ENCODE results near the gene LMO7. TPM values are rescaled to one million over a fixed set of nuclear protein-coding genes. Genes with fewer than 3 reads are reported as not detected.

LMO7 gene
- total RNA-seq, 1 experiment from 2014 or later = 20.4 TPM

DNA sequence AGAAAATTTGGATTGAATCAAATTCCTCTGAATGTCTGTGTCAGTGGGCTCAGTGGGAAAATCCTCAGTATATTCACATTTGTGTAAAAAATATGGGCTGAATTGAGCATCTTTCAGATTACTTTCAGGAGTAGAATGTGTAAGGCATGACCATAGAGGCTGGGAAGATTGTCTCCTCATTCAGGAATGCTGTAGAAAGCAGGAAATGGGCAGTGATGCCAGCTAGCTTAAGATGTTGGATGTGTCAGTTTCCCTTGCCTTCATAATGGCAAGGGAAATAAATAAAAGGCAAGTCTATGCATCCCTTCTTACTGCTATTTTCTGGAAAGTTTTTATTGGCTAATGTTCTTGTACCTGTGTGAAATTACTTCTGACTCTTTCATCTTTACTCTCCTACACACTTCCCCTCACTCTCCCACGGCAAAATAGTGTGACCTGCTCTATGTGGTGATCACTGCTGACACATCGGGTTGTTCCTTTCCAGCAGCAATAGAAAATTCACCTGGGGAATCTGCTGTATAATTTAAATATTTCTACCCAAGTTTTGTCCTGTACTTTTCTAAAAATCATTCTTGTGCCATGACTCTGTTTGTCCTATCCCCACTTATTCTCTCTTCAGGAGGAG is 103.2 kb downstream of the LMO7 start:
- H3K23me2 ChIP-seq (ENCODE audit: insufficient read length, low read depth, low read length, poor library complexity, severe bottlenecking) = no peaks in the 10 kb centered on the region
- no peak overlapping the region for H2BK12ac ChIP-seq (ENCODE audit: insufficient read length, low read depth, low read length)
- Mint-ChIP-seq H3K27me3 (ENCODE audit: low read depth) (no peaks in the 10 kb centered on the region), H3K4me1 (no peaks in the 10 kb centered on the region), H3K4me3 (no peak overlapping the region), H3K9me3 (peaks cover 5 to 7% of the 10 kb centered on the region in 2 experiments; a peak in 4 of 5 replicates), H3K27ac (peak overlapping the region in 1 of 3 experiments; percentile 11; a peak in 1 of 7 replicates), H3K36me3 (ENCODE audit: insufficient read depth in 1 of 3, low read depth in 3 of 3) (peaks cover under 1 to 10% (median 5%) of the 10 kb centered on the region in 3 experiments)
- no peak overlapping the region for H3K18ac ChIP-seq (ENCODE audit: insufficient read length, low read depth, low read length)
- H4K20me1 ChIP-seq (ENCODE audit: control insufficient read depth, insufficient read depth, insufficient read length) = no peaks in the 10 kb centered on the region
- TF ChIP-seq CTCF (conservative IDR thresholded peaks at IDR 0.05) = no peak
- H4K91ac ChIP-seq (ENCODE audit: insufficient read length, low read depth, low read length) = no peak overlapping the region
- H3K4ac ChIP-seq (ENCODE audit: low read depth, low read length) = no peak overlapping the region
- no peak overlapping the region for H3K27ac ChIP-seq (ENCODE audit: insufficient read length, low read depth, low read length)
- no peaks in the 10 kb centered on the region for H3K79me2 ChIP-seq (ENCODE audit: insufficient read depth, low read length)
- no peak overlapping the region for H2BK5ac ChIP-seq (ENCODE audit: insufficient read length, low read length)
- WGBS (ENCODE audit: extremely low coverage, insufficient read length, low lambda C conversion rate) = no CpG with 5 or more reads among the region's 2 CpGs
- H3K4me2 ChIP-seq (ENCODE audit: insufficient read depth, insufficient read length, low read length) = no peak overlapping the region
- no peaks in the 10 kb centered on the region for H3K9me3 ChIP-seq (ENCODE audit: control insufficient read depth, low read depth, low read length)
- no peak overlapping the region for H4K5ac ChIP-seq (ENCODE audit: insufficient read length, low read depth, low read length)
- no peak overlapping the region for H3K23ac ChIP-seq (ENCODE audit: insufficient read length, low read depth, low read length)
- DNase-seq = no peak
- H2BK120ac ChIP-seq (ENCODE audit: low read depth, low read length, poor library complexity, severe bottlenecking) = no peak overlapping the region
- H3K9ac ChIP-seq (ENCODE audit: extremely low read depth, insufficient read length, low read length) = no peak overlapping the region
- no peak overlapping the region for H2BK15ac ChIP-seq (ENCODE audit: low read depth, low read length)
- no peak overlapping the region for H2BK20ac ChIP-seq (ENCODE audit: low read depth, low read length, poor library complexity, severe bottlenecking)
- no peaks in the 10 kb centered on the region for H3K4me1 ChIP-seq (ENCODE audit: insufficient read depth, low read length)
- no peaks in the 10 kb centered on the region for H3K79me1 ChIP-seq (ENCODE audit: insufficient read depth, low read depth, low read length, poor library complexity, severe bottlenecking)
- H2AK5ac ChIP-seq (ENCODE audit: insufficient read length, low read length) = no peak overlapping the region
- no peaks in the 10 kb centered on the region for H3K27me3 ChIP-seq (ENCODE audit: insufficient read depth, low read length)
- no peak overlapping the region for H3T11ph ChIP-seq (ENCODE audit: low read length)
- no peak overlapping the region for H3K14ac ChIP-seq (ENCODE audit: insufficient read depth, low read length)
- H3K56ac ChIP-seq (ENCODE audit: insufficient read length, low read depth, low read length) = no peak overlapping the region
- H2AFZ ChIP-seq (ENCODE audit: low read length) = no peak overlapping the region
- H4K8ac ChIP-seq (replicated peaks; ENCODE audit: insufficient read length, low read depth, low read length) = no peak overlapping the region
